Measurements from ENCODE around the gene ADAMTS13. TPM values are rescaled to one million over a fixed set of nuclear protein-coding genes. Genes with fewer than 3 reads are reported as not detected.

ADAMTS13 gene
- total RNA-seq, 1 donor from 2014 or later: 3.5 TPM

DNA sequence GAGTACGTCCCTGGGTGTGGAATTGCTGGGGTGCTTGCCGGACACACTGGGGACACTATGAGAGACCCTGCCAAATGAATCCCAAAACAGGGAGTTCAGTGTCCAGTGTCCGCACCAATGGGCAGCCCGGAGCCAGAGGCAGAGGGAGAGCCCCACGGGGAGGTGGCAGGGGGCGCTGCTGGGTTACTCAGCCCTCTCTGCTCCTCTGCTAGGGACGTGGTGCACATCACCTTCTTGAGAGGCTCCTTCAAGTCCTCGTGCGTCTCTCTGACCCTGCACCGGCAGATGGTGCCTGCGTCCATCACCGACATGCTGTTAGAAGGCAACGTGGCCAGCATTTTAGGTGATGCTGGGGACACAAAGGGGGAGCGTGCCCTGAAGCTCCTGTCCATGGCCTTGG, 25.2 kb upstream of the ADAMTS13 start:
- no peak for DNase-seq (ENCODE audit: low spot score in 2 of 2)
- no peaks in the 10 kb centered on the region for H3K4me1 ChIP-seq
- TF ChIP-seq, protein P1, sequence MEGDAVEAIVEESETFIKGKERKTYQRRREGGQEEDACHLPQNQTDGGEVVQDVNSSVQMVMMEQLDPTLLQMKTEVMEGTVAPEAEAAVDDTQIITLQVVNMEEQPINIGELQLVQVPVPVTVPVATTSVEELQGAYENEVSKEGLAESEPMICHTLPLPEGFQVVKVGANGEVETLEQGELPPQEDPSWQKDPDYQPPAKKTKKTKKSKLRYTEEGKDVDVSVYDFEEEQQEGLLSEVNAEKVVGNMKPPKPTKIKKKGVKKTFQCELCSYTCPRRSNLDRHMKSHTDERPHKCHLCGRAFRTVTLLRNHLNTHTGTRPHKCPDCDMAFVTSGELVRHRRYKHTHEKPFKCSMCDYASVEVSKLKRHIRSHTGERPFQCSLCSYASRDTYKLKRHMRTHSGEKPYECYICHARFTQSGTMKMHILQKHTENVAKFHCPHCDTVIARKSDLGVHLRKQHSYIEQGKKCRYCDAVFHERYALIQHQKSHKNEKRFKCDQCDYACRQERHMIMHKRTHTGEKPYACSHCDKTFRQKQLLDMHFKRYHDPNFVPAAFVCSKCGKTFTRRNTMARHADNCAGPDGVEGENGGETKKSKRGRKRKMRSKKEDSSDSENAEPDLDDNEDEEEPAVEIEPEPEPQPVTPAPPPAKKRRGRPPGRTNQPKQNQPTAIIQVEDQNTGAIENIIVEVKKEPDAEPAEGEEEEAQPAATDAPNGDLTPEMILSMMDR (IDR thresholded peaks at IDR 0.05): no peak
- intact Hi-C loops (cut with DNase I): no loop called here
- H3K9me3 ChIP-seq: no peaks in the 10 kb centered on the region
- no peak overlapping the region for H3K27ac ChIP-seq
- H3K4me3 ChIP-seq: no peak overlapping the region
- H3K36me3 ChIP-seq: peaks cover 0 to 3% of the 10 kb centered on the region in 2 donors
- H3K27me3 ChIP-seq: no peaks in the 10 kb centered on the region

DNA sequence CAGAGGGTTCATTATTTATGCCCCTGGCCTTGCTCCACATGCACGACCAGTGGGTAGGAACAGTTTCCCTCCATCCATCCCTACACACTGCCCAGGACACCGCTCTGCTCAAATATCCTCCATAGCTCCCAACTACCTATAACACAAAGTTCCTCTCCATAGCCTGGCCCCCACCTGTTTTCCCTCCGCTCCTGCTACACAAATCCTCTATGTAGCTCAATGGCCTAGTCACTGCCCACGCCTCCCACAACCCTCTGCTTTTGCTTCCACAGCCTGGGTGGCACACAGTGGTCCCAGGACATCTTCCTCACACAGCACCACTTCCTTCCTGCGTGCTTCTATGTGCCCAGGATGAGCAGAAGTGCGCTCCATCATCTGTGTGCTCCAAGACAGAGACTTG, 24.8 kb upstream of the ADAMTS13 start:
- DNase-seq (ENCODE audit: low spot score in 2 of 2): no peak
- Histone ChIP-seq H3K27me3 (no peaks in the 10 kb centered on the region), H3K36me3 (peaks cover 0 to 3% of the 10 kb centered on the region in 2 donors), H3K4me1 (no peaks in the 10 kb centered on the region), H3K9me3 (no peaks in the 10 kb centered on the region), H3K4me3 (no peak overlapping the region), H3K27ac (no peak overlapping the region)
- TF ChIP-seq, protein P1 (IDR thresholded peaks at IDR 0.05): no peak
- intact Hi-C loops (cut with DNase I): no loop called here

DNA sequence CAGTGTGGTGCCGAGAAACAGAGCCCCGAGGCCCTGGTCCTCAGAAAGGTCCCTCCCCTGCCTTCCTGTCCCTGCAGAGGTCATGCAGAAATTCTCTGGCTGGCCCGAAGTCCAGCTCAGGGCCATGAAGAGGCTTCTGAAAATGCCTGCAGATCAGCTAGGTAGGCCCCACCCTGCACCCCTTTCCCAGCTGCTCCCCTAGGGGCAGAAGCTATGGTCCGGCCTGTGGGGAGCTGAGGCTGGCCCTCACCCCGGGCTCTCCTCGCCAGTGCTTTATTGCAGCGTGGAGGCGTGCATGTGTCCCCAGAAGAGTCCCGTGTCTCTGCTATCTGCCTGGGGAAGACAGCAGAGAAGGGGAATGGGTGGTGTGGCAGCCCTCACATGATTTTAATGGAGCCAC, 24.3 kb upstream of the ADAMTS13 start:
- Histone ChIP-seq H3K27ac (no peak overlapping the region), H3K4me1 (no peaks in the 10 kb centered on the region), H3K9me3 (no peaks in the 10 kb centered on the region), H3K27me3 (no peaks in the 10 kb centered on the region), H3K4me3 (no peak overlapping the region), H3K36me3 (peaks cover 0 to 3% of the 10 kb centered on the region in 2 donors)
- TF ChIP-seq, protein P1 (IDR thresholded peaks at IDR 0.05): no peak
- DNase-seq (ENCODE audit: low spot score in 2 of 2): no peak
- intact Hi-C loops (cut with DNase I): no loop called here

DNA sequence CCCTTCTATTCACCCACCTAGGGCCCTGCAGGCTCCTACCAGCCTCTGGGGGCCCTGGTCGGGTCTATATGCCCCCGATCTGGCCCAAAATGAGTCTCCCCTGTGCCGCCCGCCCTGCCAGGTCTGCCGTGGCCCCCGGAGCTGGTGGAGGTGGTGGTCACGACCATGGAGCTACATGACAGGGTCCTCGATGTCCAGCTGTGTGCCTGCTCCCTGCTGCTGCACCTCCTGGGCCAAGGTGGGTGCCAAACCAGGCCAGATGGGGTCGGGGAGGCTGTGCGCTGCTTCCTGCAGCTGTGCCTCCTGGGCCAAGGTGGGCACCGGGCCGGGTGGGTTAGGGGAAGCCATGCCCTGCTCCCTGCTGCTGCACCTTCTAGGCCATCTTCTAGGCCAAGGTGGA, 21.9 kb upstream of the ADAMTS13 start:
- Histone ChIP-seq H3K27ac (no peak overlapping the region), H3K4me1 (no peaks in the 10 kb centered on the region), H3K4me3 (no peak overlapping the region), H3K36me3 (peaks cover 3 to 14% of the 10 kb centered on the region in 2 donors), H3K9me3 (no peaks in the 10 kb centered on the region), H3K27me3 (no peaks in the 10 kb centered on the region)
- intact Hi-C loops (cut with DNase I): no loop called here
- TF ChIP-seq, protein P1 (IDR thresholded peaks at IDR 0.05): no peak
- no peak for DNase-seq (ENCODE audit: low spot score in 2 of 2)

DNA sequence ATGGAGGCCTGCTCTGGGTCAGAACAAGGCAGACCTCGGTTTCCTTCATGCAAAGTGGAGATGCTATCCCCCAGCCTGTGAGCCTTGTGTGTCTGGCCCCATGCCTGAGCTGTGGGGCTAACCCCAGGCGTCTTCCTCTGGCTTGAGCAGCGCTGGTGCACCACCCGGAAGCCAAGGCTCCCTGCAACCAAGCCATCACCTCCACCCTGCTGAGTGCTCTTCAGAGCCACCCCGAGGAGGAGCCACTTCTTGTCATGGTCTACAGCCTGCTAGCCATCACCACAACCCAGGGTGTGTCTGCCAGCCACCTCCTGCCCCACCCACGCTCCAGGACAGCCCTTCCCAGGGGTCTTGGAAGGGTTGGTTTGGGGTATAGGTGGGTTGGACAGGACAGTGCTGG, 20.6 kb upstream of the ADAMTS13 start:
- no peak overlapping the region for H3K27ac ChIP-seq
- H3K4me1 ChIP-seq: no peaks in the 10 kb centered on the region
- H3K27me3 ChIP-seq: no peaks in the 10 kb centered on the region
- intact Hi-C loops (cut with DNase I): no loop called here
- H3K9me3 ChIP-seq: no peaks in the 10 kb centered on the region
- TF ChIP-seq, protein P1 (IDR thresholded peaks at IDR 0.05): no peak
- peaks cover 15 to 24% of the 10 kb centered on the region in 2 donors for H3K36me3 ChIP-seq
- no peak overlapping the region for H3K4me3 ChIP-seq
- no peak for DNase-seq (ENCODE audit: low spot score in 2 of 2)

DNA sequence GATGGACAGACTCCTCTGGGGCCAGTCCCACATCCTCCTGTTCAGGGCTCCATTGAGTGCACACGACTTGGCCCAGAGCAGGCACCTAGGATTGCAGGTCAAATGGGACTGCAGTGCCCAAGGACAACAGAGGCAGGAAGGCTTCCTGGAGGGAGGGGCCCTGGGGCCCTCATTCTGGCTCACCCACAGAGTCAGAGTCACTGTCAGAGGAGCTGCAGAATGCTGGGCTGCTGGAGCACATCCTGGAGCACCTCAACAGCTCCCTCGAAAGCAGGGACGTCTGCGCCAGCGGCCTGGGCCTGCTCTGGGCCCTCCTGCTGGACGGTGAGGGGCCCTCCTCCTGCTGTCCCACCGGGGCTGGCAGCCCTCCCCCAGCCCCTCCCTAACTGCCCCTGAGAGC, 19.5 kb upstream of the ADAMTS13 start:
- no peak for DNase-seq (ENCODE audit: low spot score in 2 of 2)
- Histone ChIP-seq H3K36me3 (peaks cover 20 to 35% of the 10 kb centered on the region in 2 donors), H3K27ac (no peak overlapping the region), H3K4me3 (no peak overlapping the region), H3K9me3 (no peaks in the 10 kb centered on the region), H3K4me1 (no peaks in the 10 kb centered on the region), H3K27me3 (no peaks in the 10 kb centered on the region)
- intact Hi-C loops (cut with DNase I): no loop called here
- TF ChIP-seq, protein P1 (IDR thresholded peaks at IDR 0.05): no peak
